HG03097 (cell line): ENCODE results near the gene PDILT.
"Not testable (repeated sequence)": the region's sequence is repeated elsewhere in the genome, so short reads cannot be mapped to it uniquely, and the experiment has no call there.

ENCODE experiments used
- ATAC-seq: cut with Tn5 transposase; IDR thresholded peaks from one replicate; pipeline ENCODE4 v1.9.1; 2021; ENCODE audit not compliant: unreplicated experiment, low FRiP score

The PDILT gene

DNA sequence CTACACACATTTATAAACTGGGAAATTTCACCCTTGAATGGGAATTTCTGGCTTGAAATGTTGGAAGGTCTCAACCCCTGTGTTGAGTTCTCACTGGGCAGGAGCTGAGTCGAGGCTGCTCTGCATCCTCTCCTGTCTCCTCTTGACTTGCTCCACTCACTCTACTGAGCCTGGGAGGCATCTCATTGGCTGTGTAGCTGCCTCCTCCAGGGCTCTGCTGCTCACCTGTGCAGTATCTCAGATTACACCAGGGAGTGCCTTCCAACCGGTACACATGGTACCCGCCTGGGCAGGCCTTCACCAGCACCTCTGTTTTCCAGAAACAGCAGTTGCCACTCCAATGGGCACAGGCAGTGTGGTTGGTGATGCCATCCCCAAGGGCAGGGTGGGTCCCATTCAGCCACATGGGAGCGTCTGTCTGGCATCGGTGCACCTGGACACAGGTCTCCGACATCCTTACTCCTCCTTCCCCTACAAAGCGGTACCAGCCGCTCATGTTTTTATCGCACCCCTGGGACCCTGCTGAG, 80.9 kb downstream of the PDILT start:
- ATAC-seq: no peak

DNA sequence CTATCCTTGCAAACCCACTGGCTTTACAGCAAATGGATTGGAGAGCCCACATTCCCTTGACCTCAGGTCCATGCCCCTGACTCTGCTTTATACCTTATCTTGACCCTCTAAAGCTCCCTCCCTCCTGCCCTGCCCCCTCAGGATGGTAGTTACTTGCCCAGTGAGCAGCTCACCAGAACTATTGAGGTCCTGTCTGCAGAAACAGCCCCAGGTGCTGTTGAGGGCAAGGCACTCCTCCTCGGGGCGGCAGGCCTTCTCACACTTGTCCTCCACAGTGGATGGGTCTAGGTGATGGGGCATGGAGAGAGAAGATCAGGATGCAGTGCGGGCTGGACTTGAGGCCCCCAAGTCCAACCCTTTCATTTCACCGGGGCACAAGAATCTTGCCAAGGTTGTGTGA, 81.8 kb downstream of the PDILT start:
- ATAC-seq: no peak

DNA sequence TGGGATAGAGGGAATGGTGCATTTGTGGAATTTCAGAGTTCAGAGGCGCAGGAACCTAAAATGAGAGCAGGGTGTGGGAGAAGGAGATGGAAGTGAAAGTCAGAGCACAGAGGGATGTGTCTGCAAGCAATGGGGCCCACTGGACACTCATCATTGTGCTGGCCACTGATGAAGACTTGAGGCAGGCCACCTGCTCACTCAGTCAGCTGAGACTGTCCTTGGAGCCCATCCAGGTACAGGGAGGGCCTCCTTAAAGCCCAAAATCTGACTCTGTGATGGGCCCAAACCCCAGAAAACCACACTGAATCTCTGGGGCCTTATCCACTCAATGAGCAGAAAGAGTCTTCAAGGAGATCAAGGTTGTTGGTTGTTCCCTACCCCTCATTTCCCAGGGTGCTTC, 82.9 kb downstream of the PDILT start:
- ATAC-seq: no peak

DNA sequence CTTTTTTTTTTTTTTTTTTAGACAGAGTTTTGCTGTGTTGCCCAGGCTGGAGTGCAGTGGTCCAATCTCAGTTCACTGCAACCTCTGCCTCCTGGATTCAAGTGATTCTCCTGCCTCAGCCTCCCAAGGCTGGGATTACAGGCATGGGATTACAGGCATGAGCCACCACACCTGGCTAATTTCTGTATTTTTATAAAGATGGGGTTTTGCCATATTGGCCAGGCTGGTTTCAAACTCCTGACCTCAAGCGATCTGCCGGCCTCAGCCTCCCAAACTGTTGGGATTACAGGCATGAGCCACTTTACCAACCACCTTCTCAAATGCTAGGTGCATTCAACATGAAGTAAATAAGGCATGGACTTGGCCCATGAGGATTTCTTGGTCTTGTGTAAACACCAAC, 83.5 kb downstream of the PDILT start:
- ATAC-seq: not testable (repeated sequence)

DNA sequence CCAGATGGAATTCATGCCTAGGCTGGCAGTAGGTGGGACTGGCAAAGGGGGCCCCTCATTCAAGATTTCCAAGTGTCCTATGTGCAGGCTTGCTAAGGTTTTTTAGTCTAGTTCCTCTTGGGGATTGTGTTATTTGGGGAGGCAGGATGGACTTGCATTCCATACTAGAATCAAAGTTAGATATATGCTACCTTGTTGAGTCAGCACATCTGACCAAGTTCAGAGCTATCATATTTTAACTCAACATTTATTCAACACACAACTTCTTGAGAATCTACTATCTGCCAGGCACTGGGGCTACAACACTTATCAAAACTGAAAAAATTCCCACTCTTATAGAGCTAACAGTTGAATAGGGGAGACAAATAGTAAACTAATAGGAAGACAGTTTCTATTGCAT, 83.9 kb downstream of the PDILT start:
- ATAC-seq: no peak

DNA sequence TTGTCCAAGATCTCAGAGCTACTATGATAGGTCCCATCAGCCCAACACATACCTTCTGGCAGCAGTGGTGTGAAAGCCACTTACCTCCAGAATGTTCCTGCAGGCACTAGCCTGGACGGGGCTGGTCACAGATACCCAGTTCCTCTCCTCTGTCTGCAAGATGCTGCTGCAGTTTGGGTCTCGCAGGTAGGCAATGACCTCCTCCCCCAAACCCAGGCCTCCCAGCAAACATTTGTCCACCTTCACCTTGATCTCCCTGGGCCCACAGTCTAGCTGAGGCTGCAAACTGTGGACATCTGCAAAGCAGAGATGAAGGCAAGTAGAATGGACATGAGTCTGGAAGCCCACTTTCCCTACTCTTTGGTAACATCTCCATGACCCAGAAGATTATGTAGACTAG, 84.4 kb downstream of the PDILT start:
- no peak for ATAC-seq

DNA sequence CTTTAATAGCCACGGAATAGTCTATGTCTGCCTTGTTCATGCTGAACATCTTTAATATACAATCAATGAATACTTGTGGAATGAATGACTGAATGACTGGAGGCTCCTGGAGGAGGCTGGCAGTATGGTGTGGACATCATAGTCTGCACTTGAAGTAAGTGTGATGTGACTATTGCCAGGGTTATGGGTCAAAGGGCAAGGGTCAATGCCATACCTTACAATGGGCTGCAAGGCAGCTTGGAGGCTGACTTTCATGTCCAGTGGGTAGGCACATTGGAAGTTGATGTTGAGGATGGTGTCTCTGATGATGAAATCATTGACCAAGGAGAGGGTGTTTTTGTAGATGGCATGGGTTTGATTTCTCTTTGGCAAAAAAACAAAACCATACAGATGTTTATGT, 85.1 kb downstream of the PDILT start:
- ATAC-seq: no peak

DNA sequence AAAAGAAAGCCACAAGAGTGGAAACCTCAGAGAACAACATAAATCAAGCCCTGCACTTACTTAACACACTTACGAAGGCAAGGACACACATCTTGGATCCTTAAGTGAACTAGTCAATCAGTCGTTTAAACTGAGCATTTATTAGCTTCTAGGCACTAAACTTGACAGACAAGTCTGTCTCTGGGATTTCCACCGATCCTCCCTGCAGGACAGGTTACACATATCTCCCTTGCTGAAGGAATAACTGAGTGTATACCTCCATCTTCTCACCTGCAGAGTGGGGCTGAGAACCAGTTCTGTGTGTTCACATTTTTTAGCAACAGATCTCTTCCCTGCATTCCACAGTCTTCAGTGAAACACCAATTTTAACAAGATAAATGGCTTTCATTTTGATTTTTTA, 86.1 kb downstream of the PDILT start:
- no peak for ATAC-seq

DNA sequence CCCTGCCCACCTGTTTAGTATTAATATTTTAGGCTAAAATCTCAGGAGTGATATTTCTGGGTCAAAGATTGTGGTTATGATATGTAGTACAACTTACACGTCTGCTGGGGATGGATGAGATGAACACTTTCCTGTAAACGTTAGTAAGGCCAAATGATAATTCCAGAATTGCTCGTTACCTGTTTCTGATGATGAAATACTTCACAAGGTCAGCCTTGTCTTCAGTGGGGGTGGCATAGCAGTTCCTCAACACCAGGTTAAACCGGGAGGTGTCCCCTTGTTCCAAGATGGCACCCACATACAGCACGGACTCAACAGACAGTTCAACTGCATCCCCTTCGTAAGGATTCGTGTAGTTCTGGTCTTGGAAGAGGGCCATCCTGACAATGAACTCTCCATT, 86.5 kb downstream of the PDILT start:
- no peak for ATAC-seq

DNA sequence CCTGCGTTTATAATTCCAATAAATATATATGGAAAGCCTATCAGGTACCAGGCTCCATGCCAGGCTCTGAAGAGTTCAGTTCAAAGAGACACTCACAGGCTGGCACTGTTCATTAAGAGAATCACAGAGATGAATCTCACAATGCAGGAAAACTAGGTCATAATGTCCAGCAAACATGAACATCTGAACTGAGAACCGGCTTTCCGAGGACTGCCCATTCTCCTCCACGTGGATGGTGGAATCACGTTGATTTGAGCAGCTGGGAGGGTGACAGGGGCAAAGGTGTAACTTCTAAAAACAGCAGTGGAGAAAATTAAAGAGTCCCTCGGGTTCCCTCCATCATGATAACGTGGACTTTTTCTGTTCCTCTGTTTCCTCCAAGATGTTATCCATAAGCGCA, 87.4 kb downstream of the PDILT start:
- no peak for ATAC-seq

DNA sequence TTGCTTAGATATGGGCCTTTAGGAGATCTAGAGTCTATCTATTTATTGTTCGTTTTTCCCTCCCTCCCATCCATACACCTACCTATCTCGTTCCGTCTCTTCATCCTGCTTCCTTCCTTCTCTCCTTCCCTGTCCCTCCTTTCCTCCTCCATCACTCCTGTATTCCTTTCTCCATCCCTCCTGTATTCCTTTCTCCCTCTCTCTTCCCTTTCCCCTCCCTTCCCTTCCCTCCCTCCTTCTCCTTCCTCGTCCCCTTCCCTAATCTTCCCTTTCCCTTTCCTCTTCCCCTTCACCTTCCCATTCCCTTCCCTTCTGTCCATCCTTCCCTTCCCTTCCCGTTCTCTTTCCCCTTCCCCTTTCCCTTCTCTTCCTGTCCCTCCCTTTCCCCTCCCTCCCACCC, 87.8 kb downstream of the PDILT start:
- no peak for ATAC-seq

DNA sequence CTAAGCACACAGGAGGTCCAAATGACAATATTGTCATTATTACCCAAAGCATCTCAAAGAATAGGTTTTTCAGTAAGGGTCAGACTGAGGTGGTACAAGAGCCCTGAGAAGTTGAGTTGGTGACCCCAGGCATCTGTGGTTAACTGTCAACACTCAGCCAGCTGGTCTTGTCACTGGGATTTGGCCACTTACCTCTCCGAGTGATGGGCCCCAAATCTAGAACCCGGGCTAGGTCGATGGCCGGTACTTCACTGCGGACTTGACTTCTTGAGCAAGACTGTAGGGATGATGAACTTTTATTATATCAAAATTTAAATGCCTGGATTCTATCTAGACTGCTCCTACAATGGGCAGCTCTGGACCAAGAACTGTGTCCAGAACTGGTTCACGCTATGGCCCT, 88.8 kb downstream of the PDILT start:
- no peak for ATAC-seq

DNA sequence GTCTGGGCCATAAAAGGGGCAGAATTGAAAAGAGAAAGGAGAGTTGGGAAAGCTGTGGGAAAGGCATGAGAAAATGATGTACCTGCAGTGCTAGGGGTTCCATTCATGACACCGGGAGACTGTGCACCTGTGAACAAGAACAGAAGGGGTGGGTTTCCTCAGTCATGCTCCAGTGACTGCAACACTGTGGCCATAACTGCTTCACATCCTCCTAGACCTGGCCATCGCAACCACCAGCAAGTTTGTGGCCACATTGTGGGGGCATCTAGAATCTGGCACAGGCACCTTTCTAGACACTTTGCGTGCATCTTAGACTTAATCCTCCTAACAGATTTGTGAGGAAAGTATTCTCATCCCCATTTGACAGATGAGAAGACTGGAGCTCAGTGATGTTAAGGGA, 90.0 kb downstream of the PDILT start:
- no peak for ATAC-seq

DNA sequence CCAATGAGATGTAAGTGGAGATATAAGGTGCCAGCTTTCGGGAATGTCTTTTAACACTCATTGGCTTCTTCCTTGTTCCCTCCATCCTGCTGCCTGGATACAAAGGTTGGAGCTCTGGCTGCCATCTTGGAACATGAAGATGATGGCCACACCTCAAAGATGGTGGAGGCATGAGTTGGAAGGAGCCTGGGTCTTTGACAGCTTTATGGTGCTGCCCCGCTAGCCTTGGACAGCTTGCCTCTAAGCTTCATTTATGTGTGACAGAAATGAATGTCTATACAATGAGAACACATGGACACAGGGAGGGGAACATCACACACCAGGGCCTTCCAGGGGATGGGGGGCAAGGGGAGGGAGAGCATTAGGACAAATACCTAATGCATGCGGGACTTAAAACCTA, 90.8 kb downstream of the PDILT start:
- no peak for ATAC-seq

DNA sequence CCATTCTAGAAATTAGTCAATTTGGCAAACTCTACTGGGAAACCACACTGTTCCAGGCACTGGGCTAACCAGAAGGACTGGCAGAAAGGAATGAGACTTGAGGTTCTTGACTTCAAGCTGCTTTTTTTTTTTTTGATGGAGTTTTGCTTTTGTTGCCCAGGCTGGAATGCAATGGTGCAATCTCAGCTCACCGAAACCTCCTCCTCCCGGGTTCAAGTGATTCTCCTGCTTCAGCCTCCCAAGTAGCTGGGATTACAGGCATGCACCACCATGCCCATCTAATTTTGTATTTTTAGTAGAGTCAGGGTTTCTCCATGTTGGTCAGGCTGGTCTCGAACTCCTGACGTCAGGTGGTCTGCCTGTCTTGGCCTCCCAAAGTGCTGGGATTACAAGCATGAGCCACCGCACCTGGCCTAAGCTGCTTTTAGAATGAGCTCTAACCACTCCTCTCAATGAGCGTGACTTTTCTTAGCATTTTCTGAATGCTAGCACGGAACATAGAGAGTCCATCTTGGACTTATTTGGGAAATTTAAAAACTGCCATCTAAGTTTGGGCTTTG, 91.9 kb downstream of the PDILT start:
- ATAC-seq: not testable (repeated sequence)

DNA sequence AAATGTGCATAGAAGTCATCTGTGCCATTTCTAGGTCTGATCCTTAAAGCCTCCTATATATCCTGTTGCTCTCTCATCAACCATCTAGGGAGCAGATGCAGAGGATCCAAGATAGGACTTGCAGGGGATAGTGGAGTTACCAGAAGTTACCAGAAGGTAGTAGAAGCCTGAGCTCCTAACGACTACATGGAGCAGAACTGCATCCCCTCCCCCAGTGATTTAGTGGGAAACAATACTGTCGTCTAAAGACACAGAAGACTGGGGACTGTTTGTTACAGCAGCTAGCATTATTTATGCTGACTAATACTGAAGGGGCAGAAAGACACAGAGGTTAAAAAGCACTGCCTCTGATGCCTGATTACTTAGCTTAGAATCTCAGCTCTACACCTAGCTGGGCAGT, 93.0 kb downstream of the PDILT start:
- no peak for ATAC-seq

DNA sequence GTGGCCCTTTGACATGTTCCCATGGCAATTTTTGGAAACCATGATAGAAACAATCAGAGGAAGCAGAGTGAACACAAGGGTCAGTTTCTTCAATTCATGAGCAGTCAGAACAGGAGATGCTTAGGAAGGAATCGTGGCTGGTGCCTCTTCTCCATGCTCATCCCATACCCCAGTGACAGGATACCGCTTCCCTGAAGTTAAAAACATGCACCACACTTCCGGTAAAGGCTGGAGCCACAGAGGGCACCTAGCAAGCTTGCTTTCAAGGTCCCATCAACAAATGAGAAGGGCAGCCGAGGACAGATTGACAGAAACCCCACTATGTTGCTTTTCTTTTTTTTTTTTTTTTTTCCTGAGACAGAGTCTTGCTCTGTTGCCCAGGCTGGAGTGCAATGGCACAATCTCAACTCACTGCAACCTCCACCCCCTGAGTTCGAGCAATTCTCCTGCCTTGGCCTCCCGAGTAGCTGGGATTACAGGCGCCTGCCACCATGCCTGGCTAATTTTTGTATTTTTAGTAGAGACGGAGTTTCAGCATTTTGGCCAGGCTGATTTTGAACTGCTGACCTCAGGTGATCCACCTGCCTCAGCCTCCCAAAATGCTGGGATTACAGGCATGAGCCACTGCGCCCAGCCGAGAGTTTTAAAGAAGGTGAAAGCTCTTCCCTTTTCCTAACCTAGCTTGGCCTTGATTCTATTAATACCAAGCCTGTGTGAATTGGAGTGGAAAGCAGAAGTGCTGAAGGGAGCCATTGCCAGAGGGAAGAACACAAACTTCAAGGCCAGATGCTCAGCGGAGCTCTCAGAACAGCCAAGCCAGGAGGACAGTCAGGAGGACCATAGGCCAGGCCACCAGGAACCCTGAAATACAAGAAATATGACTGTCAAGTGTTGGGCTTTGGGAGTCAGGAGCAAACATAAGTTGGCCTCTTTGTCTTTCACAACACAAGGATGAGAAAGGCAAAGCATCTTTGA, 93.8 kb downstream of the PDILT start:
- ATAC-seq: no peak

DNA sequence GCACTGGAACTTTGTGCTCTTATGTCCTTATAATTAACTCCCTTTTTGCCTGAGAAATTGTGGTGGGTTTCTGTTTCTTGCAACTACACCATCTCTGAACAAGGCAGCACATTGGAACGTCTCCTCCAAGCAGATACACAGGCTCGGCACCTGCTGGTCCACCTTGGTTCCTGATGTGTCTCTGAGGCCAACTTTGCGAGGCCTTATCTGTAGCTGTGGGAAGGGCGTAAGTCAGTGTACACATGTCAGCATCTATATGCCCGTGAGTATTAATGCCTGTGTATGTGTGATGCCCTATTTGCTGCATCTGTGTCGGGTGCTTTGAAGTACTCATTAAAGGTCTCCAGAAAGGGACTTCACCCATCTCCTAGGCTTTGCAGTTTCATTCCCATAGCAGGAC, 94.8 kb downstream of the PDILT start:
- ATAC-seq: no peak
